ENCODE data around the gene ZNF280B.
A peak's percentile ranks its signal among the peaks of the same experiment; 100 is the strongest.

ZNF280B gene, protein sequence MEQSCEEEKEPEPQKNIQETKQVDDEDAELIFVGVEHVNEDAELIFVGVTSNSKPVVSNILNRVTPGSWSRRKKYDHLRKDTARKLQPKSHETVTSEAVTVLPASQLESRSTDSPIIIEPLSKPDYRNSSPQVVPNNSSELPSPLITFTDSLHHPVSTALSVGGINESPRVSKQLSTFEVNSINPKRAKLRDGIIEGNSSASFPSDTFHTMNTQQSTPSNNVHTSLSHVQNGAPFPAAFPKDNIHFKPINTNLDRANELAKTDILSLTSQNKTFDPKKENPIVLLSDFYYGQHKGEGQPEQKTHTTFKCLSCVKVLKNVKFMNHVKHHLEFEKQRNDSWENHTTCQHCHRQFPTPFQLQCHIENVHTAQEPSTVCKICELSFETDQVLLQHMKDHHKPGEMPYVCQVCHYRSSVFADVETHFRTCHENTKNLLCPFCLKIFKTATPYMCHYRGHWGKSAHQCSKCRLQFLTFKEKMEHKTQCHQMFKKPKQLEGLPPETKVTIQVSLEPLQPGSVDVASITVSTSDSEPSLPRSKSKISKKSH

GRCh38 chr22:22508274-22509176, at the start of gene ZNF280B:
Gene ZNF280B, minus strand, starts transcription at chr22:22508742. Its CDS starts 19,344 bp downstream, at chr22:22489398.
- peak; percentile 82 for DNase-seq (ENCODE audit: low spot score)

GRCh38 chr22:22556995-22557925, 48.7 kb upstream of the ZNF280B start:
- no peak for DNase-seq (ENCODE audit: low spot score)

DNA sequence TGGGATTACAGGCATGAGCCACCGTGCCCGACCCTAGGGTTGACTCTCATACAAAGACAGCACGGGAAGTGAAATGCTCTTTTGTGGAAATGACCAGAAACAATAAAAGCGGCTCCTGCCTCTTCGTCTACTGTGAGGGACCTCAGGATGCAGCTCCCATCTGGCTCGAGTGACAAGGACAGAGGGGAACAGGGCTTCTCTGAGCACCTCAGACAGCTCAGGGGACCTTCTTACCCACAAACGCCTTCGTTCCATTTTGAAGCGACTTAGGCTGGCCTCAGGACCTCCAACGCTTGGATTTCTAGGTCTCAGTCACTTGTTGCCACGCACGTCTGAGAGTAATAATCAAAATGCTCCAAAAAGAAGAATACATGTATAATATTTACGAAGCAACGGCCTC, 48.0 kb upstream of the ZNF280B start:
- DNase-seq (ENCODE audit: low spot score) = no peak

DNA sequence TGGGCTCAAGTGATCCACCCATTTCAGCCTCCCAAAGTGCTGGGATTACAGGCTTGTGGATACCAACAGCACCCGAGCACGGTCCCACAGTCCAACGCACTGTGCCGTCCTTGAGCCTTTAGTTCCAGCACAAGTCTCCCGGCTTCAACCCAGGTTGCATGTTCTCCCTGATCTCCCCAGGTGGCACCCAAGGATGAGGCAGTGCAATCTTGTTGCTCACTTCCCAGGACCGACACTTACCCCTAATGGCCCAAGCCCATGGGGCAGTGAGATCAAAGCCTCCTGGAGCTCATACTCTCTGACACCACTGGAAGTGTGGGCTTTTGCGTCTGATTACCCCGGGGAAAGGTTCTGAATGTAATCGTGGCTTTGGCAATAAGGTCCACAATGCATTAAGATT, 47.1 kb upstream of the ZNF280B start:
- DNase-seq (ENCODE audit: low spot score) = no peak

DNA sequence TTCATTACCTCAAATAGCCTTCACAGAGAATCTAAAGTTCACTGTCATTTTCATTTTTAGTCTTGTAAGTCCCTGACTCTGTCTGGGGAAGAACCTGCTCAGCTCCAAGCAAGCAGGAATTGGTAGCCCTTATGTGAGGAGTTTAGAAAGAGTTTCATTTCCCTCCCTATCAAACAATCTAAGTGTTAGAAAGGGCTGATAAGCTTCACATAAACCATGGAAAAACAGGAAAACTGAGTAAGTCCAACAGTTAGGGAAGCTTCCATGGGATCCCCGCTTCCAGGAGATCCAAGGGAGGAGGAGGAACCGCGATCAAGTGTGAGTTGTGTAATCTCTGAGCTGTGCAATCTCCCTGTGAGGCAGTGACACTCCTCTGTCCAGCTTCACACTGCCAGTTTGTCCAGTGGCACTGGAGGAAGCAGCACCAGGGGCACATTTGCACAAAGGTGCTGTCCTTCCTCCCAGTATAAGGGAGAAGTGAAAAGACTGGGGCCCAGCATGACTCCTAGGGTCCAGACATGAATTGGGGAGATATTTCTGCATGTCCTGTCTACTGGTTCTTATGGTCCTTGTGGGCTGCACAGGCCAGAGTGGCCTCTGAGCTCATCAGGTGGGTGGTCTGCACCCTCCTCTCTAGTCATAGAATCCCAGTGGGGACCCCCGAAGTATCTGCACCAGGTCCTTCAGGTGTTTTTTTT, 46.2 kb upstream of the ZNF280B start:
- no peak for DNase-seq (ENCODE audit: low spot score)

- DNase-seq (ENCODE audit: low spot score) = no peak
Measured at GRCh38 chr22:22553735-22554586, 45.4 kb upstream of the ZNF280B start.

DNA sequence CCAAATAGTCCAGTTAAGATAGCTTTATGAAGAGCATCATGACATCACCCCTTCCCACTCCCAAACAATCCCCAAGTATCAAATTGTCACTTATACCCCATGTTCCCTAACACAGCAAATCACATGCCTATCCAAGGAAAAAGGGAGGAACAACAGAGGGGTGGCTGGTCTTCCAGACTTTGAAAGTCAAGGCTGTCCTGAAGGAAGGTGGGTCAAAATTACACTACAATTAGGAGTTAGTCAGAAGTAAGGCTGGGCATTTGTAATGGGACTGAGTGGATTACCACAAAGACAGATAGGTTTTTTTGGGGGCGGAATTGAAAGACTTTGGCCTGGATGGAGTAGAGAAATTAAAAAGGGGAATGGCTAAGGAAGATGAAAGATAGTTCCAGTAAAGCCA, 44.6 kb upstream of the ZNF280B start:
- no peak for DNase-seq (ENCODE audit: low spot score)

DNA sequence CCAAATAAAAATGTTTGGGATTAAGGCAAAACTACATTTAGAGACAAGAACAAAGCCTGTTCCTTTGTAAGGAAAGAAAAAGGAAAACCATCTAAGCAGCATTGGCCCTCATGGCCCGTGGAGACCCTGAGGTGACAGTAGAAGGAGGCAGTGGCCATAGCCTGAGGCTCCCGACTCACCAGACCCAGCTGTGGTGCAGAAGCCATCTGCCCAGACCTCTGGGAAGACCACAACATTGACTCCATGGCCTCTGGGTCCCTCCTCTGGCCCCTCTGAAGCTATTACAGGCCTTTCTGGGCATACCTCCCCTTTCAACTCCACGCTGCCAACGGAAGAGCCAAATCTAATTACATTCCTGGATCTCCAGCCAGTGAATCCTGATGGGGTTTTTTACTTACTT, 44.1 kb upstream of the ZNF280B start:
- DNase-seq (ENCODE audit: low spot score) = no peak

DNA sequence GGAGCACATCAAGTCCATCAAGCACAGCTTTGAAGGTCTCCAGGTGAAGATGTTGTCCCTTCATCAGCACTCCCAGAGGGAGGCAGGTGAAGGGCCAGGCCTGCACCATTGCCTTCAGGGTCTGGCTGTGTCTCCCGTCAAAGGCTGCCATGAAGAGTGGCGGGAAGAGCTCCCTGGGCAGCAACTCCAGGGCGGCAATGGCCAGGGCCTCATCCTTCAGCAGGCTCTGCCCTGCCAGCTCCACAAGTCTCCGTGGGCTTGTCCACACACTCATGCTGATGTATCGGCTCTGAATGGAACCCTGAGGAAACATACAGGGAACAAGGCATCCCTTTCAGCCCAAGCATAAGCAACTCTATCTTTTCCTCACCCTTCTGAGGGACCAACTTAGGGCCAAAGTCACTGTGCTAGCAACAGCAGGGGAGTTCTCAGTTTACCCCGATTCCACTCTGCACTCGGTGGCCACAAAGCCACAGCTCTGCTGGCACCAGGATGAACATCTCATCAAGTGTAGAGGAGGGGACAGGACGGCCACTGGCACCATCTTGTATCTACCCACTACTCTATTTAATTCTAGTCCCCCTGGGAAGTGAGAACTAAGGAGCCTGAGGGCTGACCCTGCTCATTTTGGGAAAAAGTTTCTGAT, 42.4 kb upstream of the ZNF280B start:
- no peak for DNase-seq (ENCODE audit: low spot score)

GRCh38 chr22:22548910-22549309, 40.4 kb upstream of the ZNF280B start:
- DNase-seq (ENCODE audit: low spot score) = no peak

DNA sequence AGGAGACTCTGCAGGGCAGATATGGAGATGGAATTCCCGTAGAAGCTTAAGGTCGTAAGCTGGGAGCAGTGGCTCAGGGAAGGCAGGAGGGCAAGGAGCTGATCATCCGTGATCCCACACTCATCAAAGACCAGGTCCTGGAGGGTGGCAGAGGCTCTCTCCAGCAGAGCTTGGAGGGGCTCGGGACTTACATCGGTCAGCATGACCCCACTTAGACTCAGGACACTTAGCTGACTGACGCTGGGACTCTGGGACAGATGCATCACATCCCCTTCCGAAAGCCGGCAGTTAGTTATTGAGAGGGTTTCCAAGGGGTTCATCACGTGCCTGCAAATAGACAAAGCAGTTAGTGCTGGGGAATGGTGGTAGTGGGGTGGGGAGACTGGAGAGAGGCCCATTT, 39.8 kb upstream of the ZNF280B start:
- no peak for DNase-seq (ENCODE audit: low spot score)

GRCh38 chr22:22547692-22548300, 39.3 kb upstream of the ZNF280B start:
- DNase-seq (ENCODE audit: low spot score) = no peak

DNA sequence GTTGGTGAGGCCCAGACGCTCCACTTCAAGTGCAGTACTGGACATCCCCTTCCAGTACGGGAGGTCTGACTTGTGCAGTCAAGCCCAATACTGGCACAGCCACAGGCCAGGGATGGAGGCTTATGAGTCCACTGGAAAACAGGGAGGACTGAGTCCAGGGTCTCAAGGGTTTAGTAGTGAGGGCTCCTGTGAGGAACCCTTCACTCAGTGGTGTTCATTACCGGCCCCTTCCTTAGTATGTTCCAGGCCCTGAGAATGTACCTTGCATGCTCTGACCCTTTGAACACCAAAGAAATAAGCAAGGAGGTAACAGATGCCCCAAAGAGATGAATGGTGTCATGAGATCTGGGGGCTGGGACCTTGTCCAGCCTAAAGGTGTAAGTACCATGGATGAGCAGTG, 38.7 kb upstream of the ZNF280B start:
- DNase-seq (ENCODE audit: low spot score) = no peak

DNA sequence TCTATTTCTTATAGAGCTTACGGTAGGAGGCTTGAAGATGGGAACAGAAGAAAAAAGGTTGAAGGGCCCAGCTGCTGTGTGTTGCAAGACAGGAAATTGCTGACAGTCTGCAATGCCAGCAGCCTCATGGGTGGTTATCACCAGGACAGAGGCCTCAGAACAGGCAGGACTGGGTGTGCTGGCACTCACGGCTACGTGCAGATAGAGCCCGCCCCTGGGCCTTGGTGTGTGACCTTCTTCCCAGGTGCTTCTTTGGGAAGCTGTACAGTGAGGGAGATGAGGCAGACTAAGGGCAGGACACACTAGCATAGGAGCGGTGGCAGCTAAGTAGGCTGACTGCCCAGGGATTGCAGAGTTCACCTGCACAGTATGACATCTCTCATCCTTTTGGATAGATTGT, 37.9 kb upstream of the ZNF280B start:
- no peak for DNase-seq (ENCODE audit: low spot score)

DNA sequence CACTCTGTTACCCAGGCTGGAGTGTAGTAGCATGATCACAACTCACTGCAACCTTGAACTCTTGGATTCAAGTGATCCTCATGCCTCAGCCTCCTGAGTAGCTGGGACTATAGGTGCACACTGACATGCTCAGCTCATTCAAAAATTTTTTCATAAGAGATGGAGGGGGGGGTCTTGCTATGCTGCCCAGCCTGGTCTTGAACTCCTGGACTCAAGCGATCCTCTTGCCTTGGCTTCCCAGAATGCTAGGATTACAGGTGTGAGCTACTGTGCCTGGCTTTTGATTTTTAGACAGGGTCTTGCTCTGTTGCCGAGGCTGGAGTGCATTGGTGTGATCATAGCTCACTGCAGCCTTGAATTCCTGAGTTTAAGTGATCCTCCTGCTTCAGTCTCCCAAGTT, 36.5 kb upstream of the ZNF280B start:
- no peak for DNase-seq (ENCODE audit: low spot score)

DNA sequence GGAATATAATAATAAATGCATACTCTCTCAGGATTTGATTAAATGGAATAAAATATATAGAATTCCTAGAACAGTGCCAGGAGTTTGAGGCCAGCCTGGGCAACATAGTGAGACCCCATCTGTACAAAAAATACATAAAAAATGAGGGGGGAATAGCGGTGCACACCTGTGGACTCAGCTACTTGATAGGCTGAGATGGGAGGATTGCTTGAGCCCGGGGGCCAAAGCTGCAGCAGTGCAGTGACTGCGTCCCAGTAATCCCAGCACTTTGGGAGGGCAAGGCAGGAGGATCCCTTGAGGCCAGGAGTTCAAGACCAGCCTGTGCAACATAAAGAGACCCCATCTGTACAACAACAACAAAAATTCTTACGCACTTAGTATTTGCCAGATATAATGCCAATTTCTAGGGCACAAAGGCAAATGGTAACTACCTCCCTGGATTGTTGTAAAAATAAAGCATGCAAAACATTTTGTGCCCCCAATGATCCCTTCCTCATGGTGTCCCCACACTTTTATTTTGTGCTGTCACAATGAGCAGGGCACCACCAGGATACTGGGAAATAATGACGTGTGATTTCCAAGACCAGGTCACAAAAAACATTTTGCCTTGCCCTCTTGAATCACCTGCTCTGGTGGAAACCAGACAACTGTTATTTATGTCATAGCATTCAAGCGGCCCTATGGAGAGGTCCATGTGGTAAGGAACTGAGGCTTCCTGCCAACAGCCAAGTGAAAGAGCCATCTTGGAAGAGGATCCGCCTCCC, 29.9 kb upstream of the ZNF280B start:
- DNase-seq (ENCODE audit: low spot score) = no peak

GRCh38 chr22:22536916-22537315, 28.4 kb upstream of the ZNF280B start:
- no peak for DNase-seq (ENCODE audit: low spot score)

DNA sequence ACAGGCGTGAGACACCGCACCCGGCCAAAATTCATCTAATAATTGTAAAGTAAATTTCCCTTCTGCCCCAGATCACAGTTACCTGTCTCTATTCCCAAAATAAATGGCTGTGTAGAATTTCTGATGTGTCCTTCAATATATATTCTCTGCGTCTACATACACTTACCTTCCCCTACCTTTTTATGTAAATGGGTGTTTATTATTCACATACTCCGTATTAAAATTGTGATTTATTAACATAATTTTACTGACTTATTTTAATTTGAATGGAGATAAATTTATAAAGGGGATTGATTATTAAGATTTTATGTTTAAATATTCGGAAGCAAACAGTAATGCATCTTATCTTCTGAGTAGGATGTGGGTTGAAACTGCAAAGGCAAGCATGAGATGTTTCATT, 28.0 kb upstream of the ZNF280B start:
- DNase-seq (ENCODE audit: low spot score) = no peak

Measured in CD4-positive, alpha-beta T cell treated with Interleukin-2 at 100 ng/mL for 4 hours (primary cell).